GM19239 (cell line): ENCODE measurements around the gene GJC2.

Source experiments
- DNase-seq: peaks from one replicate; pipeline ENCODE4 v3.0.0; 2011; ENCODE audit warnings: low spot score; ENCODE audit not compliant: insufficient read length
- FAIRE-seq: peaks from 2 replicates; lab custom pipeline; 2011; peaks lifted over from hg19 to GRCh38; lab: Jason Lieb, UNC

GJC2 gene

GRCh38 chr1:228208831-228209551 lies 59.3 kb downstream of the GJC2 start:
- no peak for DNase-seq
- no peak for FAIRE-seq
